BE2C (cell line): ENCODE results near the gene PXMP4.

Experiments used
- DNase-seq: peaks from one replicate; pipeline ENCODE4 v3.0.0-alpha.2; 2020
- H3K27me3 ChIP-seq: fragments of 250-450 bp; sonication (Bioruptor Pico); 2 replicates; pipeline ENCODE4 v1.5.1; 2020; ENCODE audit warnings: mild to moderate bottlenecking
- H3K36me3 ChIP-seq: fragments of 250-450 bp; sonication (Bioruptor Pico); 2 replicates; pipeline ENCODE4 v1.5.1; 2020; ENCODE audit warnings: mild to moderate bottlenecking
- H3K4me1 ChIP-seq: fragments of 250-450 bp; sonication (Bioruptor Pico); 2 replicates; pipeline ENCODE4 v1.5.1; 2020
- H3K4me3 ChIP-seq: 2 replicates; pipeline ENCODE4 v1.5.1; 2011; ENCODE audit warnings: low read depth, low read length
- H3K9me3 ChIP-seq: fragments of 250-450 bp; sonication (Bioruptor Pico); 2 replicates; pipeline ENCODE4 v1.5.1; 2020
- TF ChIP-seq, protein P1 (sequence below): IDR thresholded peaks from 2 replicates; pipeline ENCODE4 v1.5.1; 2012; ENCODE audit warnings: mild to moderate bottlenecking, low read depth, low read length

The PXMP4 gene

DNA sequence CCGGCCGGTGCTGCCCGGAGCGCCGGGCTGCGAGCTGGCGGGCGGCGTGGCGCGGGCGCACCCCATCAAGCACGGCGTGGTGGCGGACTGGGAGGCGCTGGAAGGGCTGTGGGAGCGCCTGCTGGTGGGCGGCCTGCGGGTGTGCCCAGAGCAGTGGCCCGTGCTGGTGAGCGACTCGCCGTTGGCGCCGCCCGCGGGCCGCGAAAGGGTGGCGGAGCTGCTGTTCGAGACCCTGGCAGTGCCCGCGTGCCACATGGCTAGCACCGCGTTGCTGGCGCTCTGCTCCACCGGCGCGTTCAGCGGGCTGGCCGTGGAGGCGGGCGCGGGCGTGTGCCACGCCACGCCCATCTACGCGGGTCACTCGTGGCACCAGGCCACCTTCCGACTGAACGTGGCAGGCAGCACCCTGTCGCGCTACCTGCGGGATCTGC, 52.9 kb downstream of the PXMP4 start:
- Histone ChIP-seq H3K36me3 (peaks cover 23% of the 10 kb centered on the region), H3K9me3 (no peaks in the 10 kb centered on the region), H3K4me1 (peaks cover 5% of the 10 kb centered on the region), H3K27me3 (no peaks in the 10 kb centered on the region), H3K4me3 (peak overlapping the region; percentile 46)
- TF ChIP-seq, protein P1, sequence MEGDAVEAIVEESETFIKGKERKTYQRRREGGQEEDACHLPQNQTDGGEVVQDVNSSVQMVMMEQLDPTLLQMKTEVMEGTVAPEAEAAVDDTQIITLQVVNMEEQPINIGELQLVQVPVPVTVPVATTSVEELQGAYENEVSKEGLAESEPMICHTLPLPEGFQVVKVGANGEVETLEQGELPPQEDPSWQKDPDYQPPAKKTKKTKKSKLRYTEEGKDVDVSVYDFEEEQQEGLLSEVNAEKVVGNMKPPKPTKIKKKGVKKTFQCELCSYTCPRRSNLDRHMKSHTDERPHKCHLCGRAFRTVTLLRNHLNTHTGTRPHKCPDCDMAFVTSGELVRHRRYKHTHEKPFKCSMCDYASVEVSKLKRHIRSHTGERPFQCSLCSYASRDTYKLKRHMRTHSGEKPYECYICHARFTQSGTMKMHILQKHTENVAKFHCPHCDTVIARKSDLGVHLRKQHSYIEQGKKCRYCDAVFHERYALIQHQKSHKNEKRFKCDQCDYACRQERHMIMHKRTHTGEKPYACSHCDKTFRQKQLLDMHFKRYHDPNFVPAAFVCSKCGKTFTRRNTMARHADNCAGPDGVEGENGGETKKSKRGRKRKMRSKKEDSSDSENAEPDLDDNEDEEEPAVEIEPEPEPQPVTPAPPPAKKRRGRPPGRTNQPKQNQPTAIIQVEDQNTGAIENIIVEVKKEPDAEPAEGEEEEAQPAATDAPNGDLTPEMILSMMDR = no peak
- peak; percentile 65 for DNase-seq

DNA sequence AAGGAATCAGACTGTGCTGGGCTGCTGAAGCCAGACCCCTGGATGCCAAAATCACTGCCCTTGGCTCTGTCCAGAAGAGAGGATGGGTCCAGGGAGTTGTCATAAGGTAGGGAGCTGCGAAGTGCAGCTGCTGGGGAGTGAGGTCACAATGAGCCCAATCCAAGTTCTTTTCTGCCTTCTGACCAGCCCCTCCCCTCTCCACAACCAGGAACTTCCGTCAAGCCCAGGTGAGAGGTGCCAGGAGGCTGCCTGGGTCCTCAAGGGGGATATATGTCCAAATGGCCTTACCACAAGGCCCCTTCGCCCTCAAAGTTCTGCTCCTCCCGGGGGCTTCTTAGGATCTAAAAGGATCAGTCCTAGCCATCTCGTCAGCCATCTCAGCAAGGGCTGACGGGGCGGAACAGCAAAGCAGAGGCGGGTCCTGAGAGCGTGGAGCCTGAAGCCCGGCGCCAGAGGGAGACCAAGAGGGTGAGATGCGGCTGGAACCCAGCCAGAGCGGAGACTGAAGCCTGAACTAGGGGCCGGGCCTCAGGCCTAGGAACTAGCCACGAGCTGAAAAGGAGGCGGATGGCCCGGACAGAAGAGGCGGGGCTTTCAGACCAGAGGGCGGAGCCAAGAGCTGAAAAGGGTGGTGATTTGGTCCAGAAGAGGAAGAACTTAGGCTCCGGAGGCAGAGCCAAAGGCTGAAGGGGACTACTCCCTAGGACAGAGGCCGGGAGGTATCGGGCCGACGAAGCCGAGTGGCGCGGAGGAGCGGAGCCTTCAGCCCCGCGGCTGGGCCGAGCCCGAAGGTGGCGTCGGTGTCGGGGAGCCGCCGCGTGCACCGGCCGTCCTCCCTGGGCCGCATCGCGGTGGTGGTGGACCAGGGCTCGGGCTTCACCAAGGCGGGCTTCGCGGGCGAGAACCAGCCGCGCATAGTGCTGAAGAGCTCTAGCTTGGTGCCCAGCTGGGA, 53.5 kb downstream of the PXMP4 start, which contains the start of gene ACTL10:
TSS of gene ACTL10 (plus strand) at position 651 of the 952 bp plus-strand sequence. CDS start 555 bp downstream, outside the sequence.
- H3K4me1 ChIP-seq = peaks cover 5% of the 10 kb centered on the region
- peaks cover 19% of the 10 kb centered on the region for H3K36me3 ChIP-seq
- no peaks in the 10 kb centered on the region for H3K27me3 ChIP-seq
- TF ChIP-seq, protein P1 = peak; percentile 44
- peak within 1 kb of the TSS; percentile 46 for H3K4me3 ChIP-seq
- DNase-seq = peak; percentile 98
- H3K9me3 ChIP-seq = no peaks in the 10 kb centered on the region

DNA sequence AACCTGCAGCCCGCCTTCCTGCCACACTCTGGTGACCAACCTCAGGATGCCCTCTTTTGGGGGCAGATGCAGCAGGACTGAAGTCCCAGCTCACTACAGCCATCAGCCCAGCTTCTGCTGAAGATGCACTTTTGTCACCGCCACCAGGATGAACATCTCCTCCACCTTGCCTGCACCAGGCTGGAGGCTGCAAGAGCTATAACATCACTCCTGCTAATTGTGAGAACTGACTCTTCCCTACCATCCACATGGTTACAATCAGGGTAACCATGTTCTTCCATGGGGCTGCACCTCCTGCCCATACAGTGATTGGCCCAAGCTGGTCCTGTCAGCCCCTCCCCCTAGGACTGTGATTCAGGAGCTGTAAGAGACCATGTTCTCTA, 55.4 kb downstream of the PXMP4 start:
- TF ChIP-seq, protein P1 = no peak
- Histone ChIP-seq H3K27me3 (no peaks in the 10 kb centered on the region), H3K36me3 (peaks cover 10% of the 10 kb centered on the region), H3K4me1 (peaks cover 5% of the 10 kb centered on the region), H3K4me3 (no peak overlapping the region), H3K9me3 (no peaks in the 10 kb centered on the region)
- no peak for DNase-seq

DNA sequence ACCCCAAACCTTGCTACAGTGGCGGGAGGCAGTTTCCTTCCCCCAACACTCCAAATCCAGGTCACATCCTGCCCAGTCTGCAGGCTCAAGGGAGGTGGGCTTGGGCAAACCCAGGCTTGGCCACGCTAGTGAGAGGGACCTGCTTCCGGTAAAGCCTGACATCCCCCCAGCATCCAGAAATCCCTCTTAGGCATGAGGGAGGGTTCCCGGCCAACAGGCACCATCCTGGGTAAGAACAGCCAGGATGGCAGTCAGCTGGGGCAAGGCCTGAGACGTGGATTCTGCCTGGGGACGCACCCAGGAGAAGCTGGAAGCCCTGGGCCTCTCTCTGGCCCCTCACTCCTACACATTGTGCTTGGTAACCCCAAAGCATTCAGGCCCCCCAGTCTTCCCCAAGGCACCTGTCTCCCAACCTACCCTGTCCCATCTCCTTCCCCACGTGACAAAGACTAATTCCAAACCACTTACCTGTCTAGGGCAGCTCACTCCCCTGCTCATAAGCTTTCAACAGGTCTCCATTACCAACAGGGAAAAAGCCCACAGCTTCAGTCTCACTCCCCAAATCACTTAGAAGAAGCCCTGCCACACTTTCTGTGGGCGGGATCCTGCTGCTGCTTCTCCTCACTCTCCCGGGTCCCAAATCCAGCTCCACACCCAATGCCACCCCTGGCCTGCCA, 55.9 kb downstream of the PXMP4 start:
- peak overlapping the region; percentile 81 for H3K4me3 ChIP-seq
- no peak for DNase-seq
- H3K27me3 ChIP-seq = no peaks in the 10 kb centered on the region
- peaks cover 12% of the 10 kb centered on the region for H3K36me3 ChIP-seq
- TF ChIP-seq, protein P1 = no peak
- no peaks in the 10 kb centered on the region for H3K9me3 ChIP-seq
- peaks cover 5% of the 10 kb centered on the region for H3K4me1 ChIP-seq

DNA sequence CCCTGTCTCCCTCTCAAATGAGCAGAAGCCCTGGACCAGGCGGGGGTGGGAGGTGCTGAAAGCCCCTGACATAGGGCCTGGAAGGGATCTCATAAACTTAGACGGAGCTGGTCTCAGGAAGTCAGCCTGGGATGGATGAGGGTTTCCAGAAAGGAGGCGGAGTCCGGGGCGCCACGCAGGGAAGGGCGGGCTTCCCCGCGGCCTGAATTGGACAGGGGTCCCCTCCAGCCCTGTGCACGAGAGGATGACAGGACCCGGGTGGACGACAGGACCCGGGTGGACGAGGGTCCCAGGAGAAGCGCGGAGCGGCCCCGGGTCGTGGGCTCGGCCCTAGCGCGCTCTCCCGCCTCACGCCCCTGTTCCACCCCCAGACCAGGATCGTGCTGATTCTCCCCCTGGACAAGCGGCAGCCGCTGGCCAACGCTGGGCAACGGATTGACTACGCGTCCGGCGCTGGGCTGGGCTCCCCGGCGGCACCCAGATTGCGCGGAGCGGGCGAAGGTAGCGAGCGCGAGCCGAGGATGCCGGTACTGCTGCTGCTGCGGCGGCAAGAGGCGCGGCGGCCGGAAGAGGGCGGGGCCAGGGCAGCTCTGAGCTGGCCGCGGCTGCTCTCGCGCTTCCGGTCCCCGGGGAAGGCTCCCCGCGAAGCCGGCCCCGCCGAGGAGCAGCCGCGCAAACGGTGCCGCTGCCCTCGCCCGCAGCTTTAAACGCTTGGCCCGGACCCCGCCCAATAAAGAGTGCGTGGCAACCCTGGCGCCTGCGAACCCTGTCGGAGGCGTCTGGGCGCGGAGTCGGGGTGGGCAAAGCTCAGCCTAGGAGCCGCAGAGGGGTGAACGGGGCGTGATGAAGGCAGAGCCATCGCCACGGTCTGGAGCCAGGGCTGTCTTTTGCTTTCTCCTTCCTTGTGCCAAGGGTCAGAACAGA, 56.7 kb downstream of the PXMP4 start:
- Histone ChIP-seq H3K4me3 (peak overlapping the region; percentile 81), H3K9me3 (no peaks in the 10 kb centered on the region), H3K4me1 (peaks cover 5% of the 10 kb centered on the region), H3K36me3 (peaks cover 11% of the 10 kb centered on the region), H3K27me3 (no peaks in the 10 kb centered on the region)
- TF ChIP-seq, protein P1 = no peak
- peak; percentile 93 for DNase-seq
